HEK293T (cell line): ENCODE data around the gene SMPD3.

Source experiments
- CTCF ChIA-PET: fragments of 350-600 bp; formaldehyde crosslinking; extraction: SDS; loops from one replicate; lab custom pipeline; 2021; ENCODE audit warnings: antibody characterized with exemption, inconsistent platforms; lab: Yijun Ruan, JAX
- POLR2A ChIA-PET: fragments of 350-600 bp; formaldehyde crosslinking; extraction: SDS; loops from one replicate; lab custom pipeline; 2020; ENCODE audit warnings: antibody characterized with exemption, inconsistent platforms; lab: Yijun Ruan, JAX
- DNase-seq: peaks from one replicate; pipeline ENCODE4 v3.0.0; 2012; ENCODE audit warnings: mixed read lengths; ENCODE audit errors: extremely low spot score
- ARNT ChIP-seq: fragments of 450-650 bp; IDR thresholded peaks from 2 replicates; pipeline ENCODE4 v1.6.1; 2017; ENCODE audit warnings: mild to moderate bottlenecking
- BHLHE40 ChIP-seq: fragments of 450-650 bp; IDR thresholded peaks from 2 replicates; pipeline ENCODE4 v1.6.1; 2016; ENCODE audit warnings: mild to moderate bottlenecking, moderate library complexity, borderline replicate concordance
- CTBP1 ChIP-seq: fragments of 450-650 bp; IDR thresholded peaks from 2 replicates; pipeline ENCODE4 v1.6.1; 2016; ENCODE audit warnings: borderline replicate concordance
- ELF4 ChIP-seq: fragments of 450-650 bp; IDR thresholded peaks from 2 replicates; pipeline ENCODE4 v1.6.1; 2017; ENCODE audit warnings: antibody characterized with exemption
- FOXA1 ChIP-seq: fragments of 450-650 bp; IDR thresholded peaks from 2 replicates; pipeline ENCODE4 v1.6.1; 2016; ENCODE audit warnings: mild to moderate bottlenecking
- FOXK2 ChIP-seq: fragments of 450-650 bp; IDR thresholded peaks from 2 replicates; pipeline ENCODE4 v1.6.1; 2016; ENCODE audit warnings: mild to moderate bottlenecking
- FOXM1 ChIP-seq: fragments of 450-650 bp; IDR thresholded peaks from 2 replicates; pipeline ENCODE4 v1.6.1; 2017; ENCODE audit warnings: mild to moderate bottlenecking, borderline replicate concordance
- HDGF ChIP-seq: fragments of 450-650 bp; IDR thresholded peaks from 2 replicates; pipeline ENCODE4 v1.6.1; 2017; ENCODE audit warnings: antibody characterized with exemption, borderline replicate concordance
- L3MBTL2 ChIP-seq: fragments of 450-650 bp; conservative IDR thresholded peaks from 2 replicates; pipeline ENCODE4 v1.6.1; 2016; ENCODE audit warnings: mild to moderate bottlenecking
- LEF1 ChIP-seq: fragments of 450-650 bp; IDR thresholded peaks from 2 replicates; pipeline ENCODE4 v1.6.1; 2017; ENCODE audit warnings: mild to moderate bottlenecking, borderline replicate concordance
- NFRKB ChIP-seq: fragments of 450-650 bp; IDR thresholded peaks from 2 replicates; pipeline ENCODE4 v1.6.1; 2016; ENCODE audit warnings: mild to moderate bottlenecking, moderate library complexity
- SP1 ChIP-seq: fragments of 450-650 bp; IDR thresholded peaks from 2 replicates; pipeline ENCODE4 v1.6.1; 2017
- SUZ12 ChIP-seq: fragments of 450-650 bp; IDR thresholded peaks from 2 replicates; pipeline ENCODE4 v1.6.1; 2016; ENCODE audit warnings: mild to moderate bottlenecking
- TARDBP ChIP-seq: fragments of 450-650 bp; IDR thresholded peaks from 2 replicates; pipeline ENCODE4 v1.6.1; 2016
- ZNF384 ChIP-seq: fragments of 450-650 bp; IDR thresholded peaks from 2 replicates; pipeline ENCODE4 v1.6.1; 2016
- TF ChIP-seq, protein P1 (sequence below): fragments of 450-650 bp; IDR thresholded peaks from 2 replicates; pipeline ENCODE4 v1.6.1; 2016

The SMPD3 gene

DNA sequence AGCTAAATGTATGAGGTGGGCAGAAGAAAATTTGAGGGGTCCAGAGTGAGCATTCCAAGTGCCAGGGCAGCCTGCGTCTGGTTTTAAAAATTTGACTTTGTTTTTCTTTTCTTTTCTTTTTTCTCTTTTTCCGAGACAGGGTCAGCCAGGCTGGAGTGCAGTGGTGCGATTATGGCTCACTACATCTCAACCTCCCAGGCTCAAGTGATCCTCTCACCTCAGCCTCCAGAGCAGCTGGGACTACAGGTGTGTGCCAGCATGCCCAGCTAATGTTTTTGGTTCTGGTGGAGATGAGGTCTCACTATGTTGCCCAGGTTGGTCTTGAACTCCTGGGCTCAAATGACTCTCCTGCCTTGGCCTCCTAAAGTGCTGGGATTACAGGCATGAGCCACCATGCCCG is 15.6 kb downstream of the SMPD3 start:
- no peak for TF ChIP-seq LEF1
- TF ChIP-seq HDGF: no peak
- no peak for TF ChIP-seq TARDBP
- DNase-seq: no peak
- ChIA-PET CTCF (no interaction called here), POLR2A (no interaction called here)

DNA sequence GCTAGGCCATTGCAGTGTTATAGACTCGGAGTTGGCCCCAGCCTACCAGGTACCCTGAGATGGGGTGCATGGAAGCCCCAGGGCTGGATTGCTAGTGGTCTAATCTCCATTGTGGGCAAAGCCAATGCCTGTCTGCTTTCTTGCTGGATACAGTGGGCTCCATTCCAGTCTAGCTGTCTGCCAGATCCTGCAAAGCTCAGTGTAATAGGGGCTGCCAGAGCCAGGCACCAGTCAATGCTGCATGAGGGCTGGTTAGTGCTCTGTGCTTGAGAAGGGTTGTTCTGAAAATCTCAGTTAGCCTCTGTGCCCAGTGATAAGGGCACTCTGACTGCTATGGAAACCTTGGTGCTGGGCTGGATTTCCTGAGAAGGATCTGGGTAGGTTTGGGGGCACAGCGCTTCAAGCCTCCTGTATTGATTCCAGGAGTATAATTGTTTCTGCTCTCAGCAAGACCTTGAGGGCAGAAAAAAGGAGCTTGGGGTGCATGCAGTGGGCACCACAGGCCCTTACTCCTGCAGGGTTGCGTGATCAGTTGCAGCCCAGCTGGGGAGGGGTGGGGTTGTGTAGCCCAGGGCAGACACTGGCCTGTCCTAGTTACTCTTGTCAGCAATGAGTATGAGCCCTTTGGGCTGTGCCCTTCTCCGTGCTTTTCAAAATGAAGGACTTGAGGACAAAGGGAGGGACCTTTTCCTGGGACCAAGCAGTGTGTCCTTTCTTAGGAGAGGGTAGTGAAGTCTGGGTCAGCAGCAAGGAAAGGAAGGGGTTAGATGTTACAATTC is 19.0 kb downstream of the SMPD3 start:
- no peak for DNase-seq
- CTCF ChIA-PET: interaction anchor here (1.2 kb wide), 1 partner anchor 17 kb away, joined by 3 read pairs; no protein-coding TSS in a partner anchor
- TF ChIP-seq BHLHE40 (no peak), SUZ12 (no peak), SP1 (no peak), TARDBP (no peak), NFRKB (no peak), FOXA1 (no peak), FOXM1 (no peak), LEF1 (no peak), FOXK2 (no peak), L3MBTL2 (no peak), CTBP1 (no peak), ZNF384 (no peak), ARNT (no peak), HDGF (no peak), ELF4 (no peak)
- TF ChIP-seq, protein P1, sequence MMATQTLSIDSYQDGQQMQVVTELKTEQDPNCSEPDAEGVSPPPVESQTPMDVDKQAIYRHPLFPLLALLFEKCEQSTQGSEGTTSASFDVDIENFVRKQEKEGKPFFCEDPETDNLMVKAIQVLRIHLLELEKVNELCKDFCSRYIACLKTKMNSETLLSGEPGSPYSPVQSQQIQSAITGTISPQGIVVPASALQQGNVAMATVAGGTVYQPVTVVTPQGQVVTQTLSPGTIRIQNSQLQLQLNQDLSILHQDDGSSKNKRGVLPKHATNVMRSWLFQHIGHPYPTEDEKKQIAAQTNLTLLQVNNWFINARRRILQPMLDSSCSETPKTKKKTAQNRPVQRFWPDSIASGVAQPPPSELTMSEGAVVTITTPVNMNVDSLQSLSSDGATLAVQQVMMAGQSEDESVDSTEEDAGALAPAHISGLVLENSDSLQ: no peak
- POLR2A ChIA-PET: no interaction called here

DNA sequence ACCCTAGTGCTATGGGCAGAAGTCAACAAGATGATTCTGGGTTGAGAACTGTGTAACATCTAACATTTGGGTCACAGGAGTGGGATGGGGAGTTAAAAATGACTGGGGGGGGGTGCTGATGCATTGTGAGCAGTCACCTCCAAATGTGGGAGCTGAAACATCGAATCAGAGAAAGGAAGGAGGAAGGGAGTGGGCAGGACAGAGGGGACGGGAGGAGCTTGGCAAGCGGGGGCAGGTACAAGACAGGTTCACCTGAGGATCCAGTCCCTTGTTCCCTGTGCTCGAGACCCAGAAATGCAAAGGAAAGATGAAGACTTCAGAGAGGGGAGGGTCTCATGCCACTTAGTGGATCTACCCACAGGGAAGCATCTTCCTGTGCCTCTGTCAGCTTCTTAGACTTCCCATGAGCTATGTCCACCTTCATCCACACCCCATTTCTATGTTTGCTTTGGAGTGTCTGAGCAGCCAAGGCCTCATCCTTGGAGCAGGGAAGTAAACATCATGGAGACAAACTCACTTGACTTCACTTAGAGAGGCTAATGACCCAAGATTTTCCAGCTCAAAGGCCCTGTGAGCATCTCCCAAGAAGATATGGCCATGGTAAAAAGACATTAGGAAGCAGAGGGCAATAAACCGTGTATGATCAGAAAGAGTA is 20.5 kb downstream of the SMPD3 start:
- POLR2A ChIA-PET: no interaction called here
- CTCF ChIA-PET: interaction anchor here (1.2 kb wide), 1 partner anchor 18 kb away, joined by 3 read pairs; no protein-coding TSS in a partner anchor
- no peak for DNase-seq
- TF ChIP-seq FOXK2 (no peak), ZNF384 (no peak), HDGF (no peak), FOXM1 (no peak), CTBP1 (no peak), ARNT (no peak), NFRKB (no peak), SP1 (no peak), BHLHE40 (no peak), TARDBP (no peak), FOXA1 (no peak), L3MBTL2 (no peak)
- TF ChIP-seq, protein P1: no peak

DNA sequence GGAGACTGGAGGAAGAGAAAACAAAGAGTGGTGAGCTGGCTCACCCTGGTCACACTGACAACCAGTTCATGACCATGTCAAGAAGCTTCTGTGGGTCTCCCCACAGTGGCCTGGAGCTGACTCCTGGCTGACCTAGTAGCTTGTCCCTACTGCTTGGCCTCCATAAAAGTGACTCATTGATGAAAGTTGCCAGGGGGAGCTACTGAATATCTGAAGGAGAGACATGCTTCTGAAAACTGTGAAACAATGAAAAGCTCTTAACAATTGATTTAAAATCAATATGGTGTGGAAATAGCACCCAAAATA is 22.0 kb downstream of the SMPD3 start:
- no peak for DNase-seq
- ChIA-PET POLR2A (no interaction called here), CTCF (no interaction called here)
- TF ChIP-seq BHLHE40: no peak
- no peak for TF ChIP-seq CTBP1
- no peak for TF ChIP-seq HDGF
- no peak for TF ChIP-seq L3MBTL2
- TF ChIP-seq SP1: no peak
- no peak for TF ChIP-seq LEF1
- no peak for TF ChIP-seq FOXM1
- no peak for TF ChIP-seq NFRKB
- TF ChIP-seq ARNT: no peak
- TF ChIP-seq ELF4: no peak
- TF ChIP-seq FOXK2: no peak
- TF ChIP-seq ZNF384: no peak
- no peak for TF ChIP-seq FOXA1
- TF ChIP-seq SUZ12: no peak
- TF ChIP-seq, protein P1: no peak

DNA sequence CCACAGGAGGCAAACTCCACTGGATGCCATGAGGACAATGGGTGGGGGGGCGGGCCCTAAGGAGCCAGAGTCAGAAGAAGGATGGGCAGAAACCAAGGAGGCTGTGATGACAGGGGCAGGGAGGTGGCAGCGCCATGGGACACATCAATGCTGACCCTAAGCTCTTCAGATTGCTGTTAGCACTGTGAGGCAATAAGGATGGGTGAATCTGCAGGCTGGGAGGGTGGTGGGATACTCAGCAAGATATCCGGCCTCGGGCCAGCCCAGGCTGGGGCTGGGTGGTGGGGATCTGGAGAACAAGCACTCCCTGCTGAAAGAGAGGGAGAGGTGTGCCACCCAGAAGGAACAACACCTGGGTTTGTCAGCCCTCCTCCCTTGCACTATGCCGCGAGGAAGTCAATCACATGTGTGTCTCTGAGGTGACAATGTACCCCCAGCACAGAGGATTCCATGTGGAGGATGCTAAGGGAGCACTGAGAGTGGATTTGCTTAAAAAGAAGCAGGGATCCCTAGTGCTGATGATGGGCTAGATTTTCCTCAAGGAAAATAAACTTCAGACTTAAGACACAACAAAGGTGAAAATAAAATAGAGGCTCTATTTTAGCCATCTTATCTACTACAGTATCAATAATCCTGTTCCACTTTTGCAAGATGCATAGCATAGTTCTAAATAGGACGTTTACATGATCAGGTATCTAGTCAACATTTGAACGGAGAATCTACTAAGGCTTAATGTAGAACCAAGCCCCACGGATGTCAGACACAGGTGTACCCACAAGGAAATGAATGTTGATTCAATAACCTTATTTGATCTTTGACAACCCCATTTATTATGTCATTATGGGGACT is 22.6 kb downstream of the SMPD3 start:
- DNase-seq: no peak
- TF ChIP-seq FOXM1 (no peak), SP1 (no peak), HDGF (no peak), CTBP1 (no peak), L3MBTL2 (no peak), LEF1 (no peak), NFRKB (no peak), ELF4 (no peak), SUZ12 (no peak), TARDBP (no peak), ZNF384 (no peak), FOXA1 (no peak), BHLHE40 (no peak), ARNT (no peak), FOXK2 (no peak)
- TF ChIP-seq, protein P1: no peak
- ChIA-PET CTCF (no interaction called here), POLR2A (no interaction called here)
